Stimulated activated CD4-positive, alpha-beta T cell treated with anti-CD3 and anti-CD28 coated beads, Interleukin-2, amount 100 ng/mL, for 24 hours (primary cell): ENCODE data around the gene SS18.
"Not testable (repeated sequence)": the region's sequence is repeated elsewhere in the genome, so short reads cannot be mapped to it uniquely, and the experiment has no call there.

Source experiments
- DNase-seq, 2 donors: peaks; one replicate each; pipeline ENCODE4 v3.0.0-alpha.2; 2020

The SS18 gene

GRCh38 chr18:26090130-26091046 is at the start of gene SS18:
Gene SS18, minus strand, starts transcription at chr18:26090613. Its CDS starts 44 bp downstream, at chr18:26090569.
- DNase-seq = peak; percentile 89 to 91

GRCh38 chr18:26135548-26135947 is 45.1 kb upstream of the SS18 start:
- no peak for DNase-seq

GRCh38 chr18:26134107-26134506 is 43.7 kb upstream of the SS18 start:
- peak in 1 of 2 donors; percentile 5 for DNase-seq

GRCh38 chr18:26133652-26134051 is 43.2 kb upstream of the SS18 start, which contains the start of gene PSMA8:
Gene PSMA8, plus strand, starts transcription at chr18:26133869. Its CDS starts 97 bp downstream, at chr18:26133966.
- DNase-seq = peak; percentile 47 to 48

- not testable (repeated sequence) for DNase-seq
Measured at GRCh38 chr18:26128192-26128591, 37.8 kb upstream of the SS18 start.

GRCh38 chr18:26127786-26128185 is 37.4 kb upstream of the SS18 start:
- DNase-seq = no peak

GRCh38 chr18:26121994-26122393 is 31.6 kb upstream of the SS18 start:
- not testable (repeated sequence) for DNase-seq

GRCh38 chr18:26121476-26121875 is 31.1 kb upstream of the SS18 start:
- DNase-seq = no peak

GRCh38 chr18:26119246-26119645 is 28.8 kb upstream of the SS18 start:
- DNase-seq = no peak

- no peak for DNase-seq
Measured at GRCh38 chr18:26104035-26104434, 13.6 kb upstream of the SS18 start.

GRCh38 chr18:26103579-26103978 is 13.2 kb upstream of the SS18 start:
- peak; percentile 37 to 52 for DNase-seq

GRCh38 chr18:26097563-26097962 is 7.2 kb upstream of the SS18 start:
- DNase-seq = no peak

- no peak for DNase-seq
Measured at GRCh38 chr18:26096852-26097251, 6.4 kb upstream of the SS18 start.

- DNase-seq = no peak
Measured at GRCh38 chr18:26091047-26091630, 726 bp upstream of the SS18 start.

- no peak for DNase-seq
Measured at GRCh38 chr18:26089293-26090129, 902 bp downstream of the SS18 start.

- DNase-seq = no peak
Measured at GRCh38 chr18:26088487-26088886, 1.9 kb downstream of the SS18 start.

- DNase-seq = no peak
Measured at GRCh38 chr18:26086959-26087358, 3.5 kb downstream of the SS18 start.

- DNase-seq = no peak
Measured at GRCh38 chr18:26085056-26085455, 5.4 kb downstream of the SS18 start.

- no peak for DNase-seq
Measured at GRCh38 chr18:26083099-26083498, 7.3 kb downstream of the SS18 start.

GRCh38 chr18:26082475-26082874 is 7.9 kb downstream of the SS18 start:
- no peak for DNase-seq

- DNase-seq = no peak
Measured at GRCh38 chr18:26074246-26074645, 16.2 kb downstream of the SS18 start.

GRCh38 chr18:26073758-26074157 is 16.7 kb downstream of the SS18 start:
- no peak for DNase-seq

- no peak for DNase-seq
Measured at GRCh38 chr18:26071725-26072124, 18.7 kb downstream of the SS18 start.
